Stimulated activated naive CD8-positive, alpha-beta T cell treated with anti-CD3 and anti-CD28 coated beads, Interleukin-15, Interleukin-2, amounts not matched to agents 100 ng/mL and 50 ng/mL, for 24 hours (primary cell): ENCODE measurements around the gene RSPH1.
A peak's percentile ranks its signal among the peaks of the same experiment; 100 is the strongest.

Source experiments
- H3K27ac Mint-ChIP-seq: one replicate; pipeline ENCODE4 v1.8.0; 2021; ENCODE audit warnings: mild to moderate bottlenecking, mixed read lengths
- H3K27me3 Mint-ChIP-seq: one replicate; pipeline ENCODE4 v1.8.0; 2021; ENCODE audit warnings: mixed read lengths
- H3K36me3 Mint-ChIP-seq: one replicate; pipeline ENCODE4 v1.8.0; 2021; ENCODE audit warnings: low read depth, mixed read lengths
- H3K4me1 Mint-ChIP-seq: one replicate; pipeline ENCODE4 v1.8.0; 2021; ENCODE audit warnings: low read depth, mixed read lengths
- H3K4me3 Mint-ChIP-seq: one replicate; pipeline ENCODE4 v1.8.0; 2021; ENCODE audit warnings: mild to moderate bottlenecking, mixed read lengths
- H3K9me3 Mint-ChIP-seq: one replicate; pipeline ENCODE4 v1.8.0; 2021; ENCODE audit warnings: mixed read lengths

Gene RSPH1

DNA sequence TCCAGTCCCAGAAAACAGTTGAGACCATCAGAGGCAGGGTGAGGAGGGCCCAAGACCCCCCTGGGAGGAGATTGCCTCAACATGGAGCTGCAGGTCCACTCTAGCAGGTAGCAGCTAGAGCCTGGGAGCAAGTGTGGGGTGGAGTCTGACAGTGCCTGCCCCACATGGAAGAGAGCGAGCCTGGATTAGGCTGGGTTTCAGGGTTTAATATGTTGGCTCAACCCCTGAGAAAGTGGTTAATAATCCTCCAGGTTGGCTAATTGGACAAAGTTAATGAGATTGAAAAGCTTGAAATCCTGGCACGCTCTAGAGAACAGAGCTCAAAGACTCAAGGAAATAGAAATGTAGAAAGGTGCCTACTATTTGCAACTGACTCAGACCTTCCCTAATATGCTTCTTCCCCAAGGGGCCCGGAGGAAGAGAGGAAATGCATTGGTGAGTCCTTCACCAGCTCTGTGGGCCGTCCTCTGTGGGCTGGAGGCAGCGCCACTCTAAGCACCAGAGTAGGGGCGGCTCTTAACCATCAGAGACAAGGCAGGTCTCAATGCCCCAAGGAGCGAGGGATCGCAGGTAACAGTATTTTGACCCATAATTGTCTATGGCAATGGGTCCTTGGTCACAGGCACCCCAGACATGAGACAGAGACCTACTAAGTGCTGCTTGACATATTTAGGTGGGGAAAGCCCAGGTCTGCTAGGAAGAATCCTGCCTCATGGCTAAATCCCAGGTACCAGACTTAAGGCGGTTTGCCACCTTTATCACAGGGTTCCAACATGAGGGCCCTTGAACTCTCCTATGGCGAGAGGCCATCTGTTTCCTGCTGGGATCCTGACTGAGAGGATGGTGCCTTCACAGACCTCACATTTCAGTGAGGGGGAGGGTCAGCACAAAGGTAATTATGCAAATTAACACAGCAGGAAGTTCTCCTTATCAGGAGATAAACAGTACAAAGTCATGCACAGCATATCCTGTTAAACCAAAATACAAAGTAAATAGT lies 33.8 kb downstream of the RSPH1 start:
- no peak overlapping the region for H3K4me3 Mint-ChIP-seq
- H3K4me1 Mint-ChIP-seq = peaks cover 73% of the 10 kb centered on the region
- no peaks in the 10 kb centered on the region for H3K9me3 Mint-ChIP-seq
- H3K27me3 Mint-ChIP-seq = no peaks in the 10 kb centered on the region
- no peak overlapping the region for H3K27ac Mint-ChIP-seq
- H3K36me3 Mint-ChIP-seq = no peaks in the 10 kb centered on the region

DNA sequence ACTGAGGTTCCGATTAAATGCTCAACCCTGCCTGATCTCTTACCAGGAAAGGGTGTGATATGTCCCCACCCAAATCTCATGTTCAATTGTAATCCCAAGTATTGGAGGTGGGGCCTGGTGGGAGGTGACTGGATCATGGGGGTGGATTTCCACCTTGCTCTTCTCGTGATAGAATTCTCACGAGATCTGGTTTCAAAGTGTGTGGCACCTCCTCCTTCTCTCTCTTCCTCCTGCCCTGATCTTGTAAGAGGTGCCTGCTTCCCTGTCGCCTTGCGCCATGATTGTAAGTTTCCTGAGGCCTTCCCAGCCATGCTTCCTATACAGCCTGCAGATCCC lies 34.9 kb downstream of the RSPH1 start:
- peak overlapping the region; percentile 85 for H3K27ac Mint-ChIP-seq
- no peaks in the 10 kb centered on the region for H3K27me3 Mint-ChIP-seq
- no peaks in the 10 kb centered on the region for H3K36me3 Mint-ChIP-seq
- H3K4me3 Mint-ChIP-seq = peak overlapping the region; percentile 65
- no peaks in the 10 kb centered on the region for H3K9me3 Mint-ChIP-seq
- peaks cover 75% of the 10 kb centered on the region for H3K4me1 Mint-ChIP-seq

DNA sequence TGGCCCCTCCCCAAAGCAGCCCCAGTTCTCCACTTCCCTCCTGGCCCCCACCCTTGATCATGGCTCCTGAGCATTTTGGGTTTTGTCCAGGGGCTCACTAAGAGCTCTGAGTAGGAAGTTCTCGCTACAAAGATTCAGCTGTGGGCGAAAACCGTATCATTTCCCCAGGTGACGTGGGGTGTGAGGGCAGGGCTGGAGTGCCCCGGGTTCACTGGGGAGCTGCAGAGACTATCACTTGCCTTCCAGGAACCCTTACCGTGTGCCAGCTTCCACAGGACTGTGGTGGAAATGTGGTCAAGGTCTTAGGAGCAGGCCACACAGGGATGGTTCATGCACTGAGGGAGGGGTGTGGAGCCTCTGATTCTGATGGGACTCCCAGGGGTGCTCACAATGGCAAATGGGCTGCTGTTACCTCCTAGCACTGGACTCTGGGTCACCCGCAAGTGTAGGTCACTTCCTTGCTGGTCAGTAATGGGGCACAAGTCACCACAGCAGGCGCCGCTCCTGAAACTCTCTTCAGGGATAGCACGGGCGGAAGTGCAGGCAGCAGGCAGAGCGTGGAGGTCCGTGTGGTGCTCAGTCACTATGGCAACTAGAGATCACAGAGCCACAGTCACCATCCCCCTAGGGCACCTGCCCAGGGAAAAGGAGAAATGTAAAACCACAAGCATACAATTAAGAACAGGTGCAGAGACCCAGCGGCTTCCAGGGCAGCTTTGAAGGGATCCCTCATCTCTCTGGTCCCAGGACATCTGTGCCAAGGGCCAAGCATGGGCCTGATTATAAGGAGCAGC lies 35.4 kb downstream of the RSPH1 start:
- Mint-ChIP-seq H3K9me3 (no peaks in the 10 kb centered on the region), H3K4me1 (peaks cover 76% of the 10 kb centered on the region), H3K36me3 (no peaks in the 10 kb centered on the region), H3K27me3 (no peaks in the 10 kb centered on the region), H3K4me3 (peak overlapping the region; percentile 65), H3K27ac (peak overlapping the region; percentile 85)

DNA sequence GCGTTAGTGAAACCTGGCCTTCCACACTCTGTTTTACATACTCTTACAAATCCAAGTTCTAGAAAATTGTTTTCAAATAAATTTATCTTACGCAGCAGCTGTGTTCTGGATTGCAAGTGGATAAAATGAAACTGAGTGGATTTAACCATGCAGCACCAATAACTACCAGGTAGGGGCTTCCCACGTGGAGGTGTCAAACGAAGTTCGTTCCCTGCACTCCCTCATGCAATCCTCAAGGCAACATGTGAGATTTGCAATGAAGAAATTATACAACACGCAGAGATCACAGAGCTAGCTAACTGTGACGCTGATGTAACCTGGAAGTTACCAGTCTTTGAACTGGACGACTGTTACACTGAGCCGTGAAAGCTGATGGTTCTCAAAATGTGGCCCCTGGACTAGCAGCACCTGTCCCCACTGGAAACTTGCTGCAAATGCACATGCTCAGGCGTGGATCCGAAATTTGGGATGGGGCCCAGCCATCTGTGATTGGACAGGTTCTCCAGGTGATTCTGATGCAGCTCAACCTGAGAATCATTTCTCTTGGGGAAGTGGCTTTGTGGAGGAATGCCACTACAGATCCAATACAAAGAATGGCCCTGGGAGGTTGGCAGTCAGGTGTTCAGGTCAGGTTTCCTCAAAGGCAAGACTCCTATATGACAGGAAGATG lies 36.3 kb downstream of the RSPH1 start:
- Mint-ChIP-seq H3K27ac (peak overlapping the region; percentile 85), H3K36me3 (no peaks in the 10 kb centered on the region), H3K27me3 (no peaks in the 10 kb centered on the region), H3K4me1 (peaks cover 72% of the 10 kb centered on the region), H3K9me3 (no peaks in the 10 kb centered on the region), H3K4me3 (no peak overlapping the region)

- Mint-ChIP-seq H3K27ac (no peak overlapping the region), H3K36me3 (no peaks in the 10 kb centered on the region), H3K4me1 (peaks cover 65% of the 10 kb centered on the region), H3K9me3 (no peaks in the 10 kb centered on the region), H3K4me3 (no peak overlapping the region), H3K27me3 (no peaks in the 10 kb centered on the region)
Observed at GRCh38 chr21:42459082-42459460, 37.0 kb downstream of the RSPH1 start.

- H3K9me3 Mint-ChIP-seq = no peaks in the 10 kb centered on the region
- H3K4me1 Mint-ChIP-seq = peaks cover 48% of the 10 kb centered on the region
- H3K27ac Mint-ChIP-seq = peak overlapping the region; percentile 3
- H3K4me3 Mint-ChIP-seq = no peak overlapping the region
- H3K27me3 Mint-ChIP-seq = no peaks in the 10 kb centered on the region
- no peaks in the 10 kb centered on the region for H3K36me3 Mint-ChIP-seq
Observed at GRCh38 chr21:42456457-42456856, 39.6 kb downstream of the RSPH1 start.

DNA sequence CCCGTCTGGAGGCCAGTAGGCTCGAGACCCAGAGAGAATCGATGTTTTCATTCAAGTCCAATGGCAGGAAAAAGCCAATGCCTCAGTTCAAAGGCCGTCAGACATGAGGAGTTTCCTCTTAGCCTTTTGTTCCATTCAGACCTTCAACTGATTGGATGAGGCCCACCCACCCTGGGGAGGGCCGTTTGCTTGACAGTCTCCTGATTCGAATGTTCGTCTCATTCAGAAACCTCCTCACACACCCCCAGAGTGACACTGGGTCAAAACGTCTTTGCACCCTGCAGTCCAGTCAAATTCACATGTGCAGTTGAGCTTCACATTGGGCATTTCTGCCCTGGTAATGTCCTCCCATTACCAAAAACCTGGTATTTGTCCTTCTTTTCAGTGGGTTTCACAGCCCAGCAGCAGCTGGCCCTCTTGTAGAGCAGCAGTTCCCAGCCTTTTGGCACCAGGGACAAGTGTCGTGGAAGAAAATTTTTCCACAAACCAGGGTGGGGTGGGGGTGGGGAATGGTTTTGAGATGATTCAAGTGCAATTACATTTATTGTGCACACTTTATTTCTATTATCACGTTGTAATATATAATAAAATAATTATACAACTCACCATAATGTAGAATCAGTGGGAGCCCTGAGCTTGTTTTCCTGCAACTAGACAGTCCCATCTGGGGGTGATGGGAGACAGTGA lies 40.1 kb downstream of the RSPH1 start:
- no peaks in the 10 kb centered on the region for H3K36me3 Mint-ChIP-seq
- H3K4me3 Mint-ChIP-seq = peak overlapping the region; percentile 23
- peak overlapping the region; percentile 3 for H3K27ac Mint-ChIP-seq
- no peaks in the 10 kb centered on the region for H3K9me3 Mint-ChIP-seq
- peaks cover 43% of the 10 kb centered on the region for H3K4me1 Mint-ChIP-seq
- no peaks in the 10 kb centered on the region for H3K27me3 Mint-ChIP-seq

GRCh38 chr21:42455196-42455595 lies 40.8 kb downstream of the RSPH1 start:
- Mint-ChIP-seq H3K9me3 (no peaks in the 10 kb centered on the region), H3K4me1 (peaks cover 43% of the 10 kb centered on the region), H3K4me3 (no peak overlapping the region), H3K27me3 (no peaks in the 10 kb centered on the region), H3K27ac (no peak overlapping the region), H3K36me3 (no peaks in the 10 kb centered on the region)

DNA sequence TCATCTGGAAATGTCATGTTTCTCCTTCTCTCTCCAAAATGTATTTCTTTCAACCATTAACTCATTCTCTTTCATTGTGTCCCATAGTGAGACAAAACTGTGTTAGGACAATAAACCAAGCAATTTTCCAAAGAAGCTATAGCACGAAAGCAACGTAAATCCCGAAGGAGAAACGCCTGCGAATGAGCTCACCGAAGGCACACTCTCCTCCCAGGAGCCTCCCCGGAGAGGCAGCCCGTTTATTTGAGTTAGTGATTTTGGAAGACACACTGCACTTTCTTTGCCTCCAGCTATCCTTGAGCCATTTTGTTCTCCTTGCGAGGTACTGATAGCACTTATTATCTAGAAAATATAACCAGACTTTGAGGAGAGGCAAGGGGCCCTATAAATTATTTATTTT lies 41.2 kb downstream of the RSPH1 start:
- Mint-ChIP-seq H3K4me3 (no peak overlapping the region), H3K9me3 (no peaks in the 10 kb centered on the region), H3K27me3 (no peaks in the 10 kb centered on the region), H3K27ac (no peak overlapping the region), H3K36me3 (no peaks in the 10 kb centered on the region), H3K4me1 (peaks cover 43% of the 10 kb centered on the region)

DNA sequence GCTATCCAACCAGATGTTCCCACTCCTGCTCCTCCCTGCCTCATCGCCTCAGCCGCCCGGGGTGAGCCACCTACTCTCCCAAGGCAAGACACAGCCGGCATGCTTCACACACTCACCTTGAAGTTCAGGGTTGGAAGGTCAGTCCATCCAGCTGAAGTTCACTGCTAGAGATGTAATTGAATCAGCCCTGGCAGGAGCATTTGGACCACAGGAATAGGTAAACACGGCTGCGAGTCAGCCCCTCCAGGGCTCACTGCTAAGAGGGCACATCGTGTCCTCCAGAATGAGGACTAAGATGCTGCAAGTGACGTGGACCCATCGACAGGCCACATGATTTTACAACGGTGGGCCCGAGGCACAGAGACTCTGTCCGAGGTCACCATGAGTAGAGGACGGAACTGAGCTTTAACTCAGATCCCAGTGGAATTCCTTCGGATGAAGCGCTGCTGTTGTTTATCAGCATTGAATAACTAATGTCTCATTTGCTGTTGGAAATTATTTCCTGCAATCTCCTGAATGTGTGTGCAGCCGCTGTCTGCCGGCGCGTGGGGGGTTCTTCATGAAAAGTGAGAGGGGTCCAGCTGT lies 41.9 kb downstream of the RSPH1 start:
- Mint-ChIP-seq H3K9me3 (no peaks in the 10 kb centered on the region), H3K4me3 (no peak overlapping the region), H3K36me3 (no peaks in the 10 kb centered on the region), H3K27me3 (no peaks in the 10 kb centered on the region), H3K27ac (no peak overlapping the region), H3K4me1 (peaks cover 50% of the 10 kb centered on the region)

DNA sequence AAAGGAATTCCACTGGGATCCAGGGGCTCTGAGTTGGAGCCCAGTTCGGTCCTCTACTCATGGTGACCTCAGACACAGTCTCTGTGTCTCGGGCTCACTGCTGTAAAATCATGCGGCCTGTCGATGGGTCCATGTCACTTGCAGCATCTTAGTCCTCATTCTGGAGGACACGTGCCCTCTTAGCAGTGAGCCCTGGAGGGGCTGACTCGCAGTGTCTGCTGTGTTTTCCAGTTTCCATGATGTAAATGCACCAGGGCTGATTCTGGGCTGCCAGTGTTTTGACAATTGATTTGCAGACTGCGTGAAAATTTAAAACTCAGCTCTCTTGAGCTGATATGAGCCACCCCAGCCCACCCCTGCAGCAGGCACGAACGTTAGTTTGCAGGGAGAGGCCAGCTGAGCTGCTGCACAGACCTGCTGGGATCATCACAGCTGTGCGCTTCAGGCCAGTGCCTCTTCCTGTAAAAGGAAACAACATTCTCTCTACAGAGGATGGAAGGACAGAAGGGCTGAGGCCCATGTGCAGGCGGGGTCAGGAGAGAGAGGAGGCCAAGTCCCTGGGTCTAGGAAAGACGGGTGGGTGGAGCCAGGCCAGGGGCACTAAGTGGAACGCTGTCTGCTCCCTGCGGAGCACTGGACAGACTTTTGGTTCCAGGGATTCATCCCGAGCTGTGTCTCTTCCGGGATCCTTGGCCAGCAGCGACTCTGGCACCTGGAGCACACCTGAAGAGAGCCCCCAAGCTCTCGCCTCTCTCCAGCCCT lies 42.6 kb downstream of the RSPH1 start:
- no peak overlapping the region for H3K4me3 Mint-ChIP-seq
- H3K27ac Mint-ChIP-seq = no peak overlapping the region
- H3K4me1 Mint-ChIP-seq = peaks cover 56% of the 10 kb centered on the region
- no peaks in the 10 kb centered on the region for H3K27me3 Mint-ChIP-seq
- no peaks in the 10 kb centered on the region for H3K9me3 Mint-ChIP-seq
- H3K36me3 Mint-ChIP-seq = no peaks in the 10 kb centered on the region

GRCh38 chr21:42452401-42453223 lies 43.4 kb downstream of the RSPH1 start:
- peaks cover 7% of the 10 kb centered on the region for H3K36me3 Mint-ChIP-seq
- no peak overlapping the region for H3K27ac Mint-ChIP-seq
- no peak overlapping the region for H3K4me3 Mint-ChIP-seq
- H3K9me3 Mint-ChIP-seq = no peaks in the 10 kb centered on the region
- no peaks in the 10 kb centered on the region for H3K27me3 Mint-ChIP-seq
- peaks cover 61% of the 10 kb centered on the region for H3K4me1 Mint-ChIP-seq

DNA sequence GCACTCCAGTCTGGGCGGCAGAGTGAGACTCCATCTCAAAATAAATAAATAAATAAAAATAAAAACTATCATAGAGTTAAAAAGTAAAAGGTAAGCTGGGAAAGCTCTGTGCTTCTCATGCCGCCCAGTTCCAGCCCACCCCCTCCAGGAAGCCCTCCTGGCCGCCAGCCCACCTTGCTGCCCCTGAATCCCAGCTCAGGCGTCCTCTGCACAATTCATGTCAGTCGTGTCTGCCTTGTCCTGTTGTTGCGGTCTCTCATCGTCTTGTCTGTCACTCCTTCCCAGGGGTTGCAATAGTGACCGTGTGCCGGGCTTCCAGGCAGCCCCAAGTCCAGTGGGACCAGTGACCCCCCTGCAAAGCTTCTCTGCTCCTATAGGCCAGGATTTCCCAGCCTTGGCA lies 44.1 kb downstream of the RSPH1 start:
- peaks cover 14% of the 10 kb centered on the region for H3K36me3 Mint-ChIP-seq
- H3K27ac Mint-ChIP-seq = no peak overlapping the region
- H3K27me3 Mint-ChIP-seq = no peaks in the 10 kb centered on the region
- no peaks in the 10 kb centered on the region for H3K9me3 Mint-ChIP-seq
- no peak overlapping the region for H3K4me3 Mint-ChIP-seq
- peaks cover 58% of the 10 kb centered on the region for H3K4me1 Mint-ChIP-seq
